Measurements from ENCODE around the gene CLDN10. TPM values are rescaled to one million over a fixed set of nuclear protein-coding genes. Genes with fewer than 3 reads are reported as not detected.
A peak's percentile ranks its signal among the peaks of the same experiment; 100 is the strongest.

CLDN10 gene
- total RNA-seq, 4 donors from 2014 or later, result not detected

GRCh38 chr13:95623141-95623540 is 70.6 kb downstream of the CLDN10 start:
- DNase-seq, result no peak
- Histone ChIP-seq H3K9me3 (peaks cover 0 to 4% of the 10 kb centered on the region in 2 donors), H3K4me1 (peaks cover 0 to 18% (median 6%) of the 10 kb centered on the region in 4 donors), H3K27me3 (no peaks in the 10 kb centered on the region), H3K36me3 (no peaks in the 10 kb centered on the region), H3K4me3 (no peak overlapping the region), H3K27ac (no peak overlapping the region)
- TF ChIP-seq CTCF (IDR thresholded peaks at IDR 0.05) (no peak), EP300 (IDR thresholded peaks at IDR 0.05; ENCODE audit: low read depth) (no peak), POLR2AphosphoS5 (IDR thresholded peaks at IDR 0.05) (no peak), POLR2A (IDR thresholded peaks at IDR 0.05) (no peak)
- in situ Hi-C loops (cut with MboI; ENCODE audit: low pct_ligation_motif_present in 1 of 4, low pct_unique_long_range_greater_than_20kb in 1 of 4, low sequenced_read_pairs in 3 of 4), result loop anchor here in 2 of 4 donors (10.0 to 25.0 kb wide), 2 partner anchors 212 to 214 kb away; no protein-coding TSS in a partner anchor
- WGBS, 2 donors (ENCODE audit: low coverage in 1 of 2), result 26 to 37% methylated on average over 5 of the region's 5 CpGs
- intact Hi-C loops (cut with DNase I; ENCODE audit: low total_unique reads), result no loop called here

- DNase-seq, result no peak
- Histone ChIP-seq H3K9me3 (peaks cover 0 to 4% of the 10 kb centered on the region in 2 donors), H3K36me3 (no peaks in the 10 kb centered on the region), H3K27ac (no peak overlapping the region), H3K27me3 (no peaks in the 10 kb centered on the region), H3K4me1 (peaks cover 0 to 18% (median 6%) of the 10 kb centered on the region in 4 donors), H3K4me3 (no peak overlapping the region)
- in situ Hi-C loops (cut with MboI; ENCODE audit: low pct_ligation_motif_present in 1 of 4, low pct_unique_long_range_greater_than_20kb in 1 of 4, low sequenced_read_pairs in 3 of 4) (loop anchor here in 2 of 4 donors (10.0 to 25.0 kb wide), 2 partner anchors 211 to 213 kb away; no protein-coding TSS in a partner anchor), intact Hi-C loops (cut with DNase I; ENCODE audit: low total_unique reads) (loop anchor here (2.0 kb wide), 1 partner anchor 211 kb away; no protein-coding TSS in a partner anchor)
- TF ChIP-seq EP300 (IDR thresholded peaks at IDR 0.05; ENCODE audit: low read depth) (no peak), CTCF (IDR thresholded peaks at IDR 0.05) (peak; percentile 51 to 64 (median 61))
- WGBS, 2 donors (ENCODE audit: low coverage in 1 of 2), result 8 to 12% methylated on average over 5 of the region's 5 CpGs
Observed at GRCh38 chr13:95624020-95624419, 71.5 kb downstream of the CLDN10 start.

GRCh38 chr13:95626768-95627167 is 74.2 kb downstream of the CLDN10 start:
- TF ChIP-seq POLR2A (IDR thresholded peaks at IDR 0.05) (no peak), EP300 (IDR thresholded peaks at IDR 0.05; ENCODE audit: low read depth) (no peak), CTCF (IDR thresholded peaks at IDR 0.05) (no peak), POLR2AphosphoS5 (IDR thresholded peaks at IDR 0.05) (no peak)
- H3K4me1 ChIP-seq, result peaks cover 0 to 5% (median 0%) of the 10 kb centered on the region in 4 donors
- intact Hi-C loops (cut with DNase I; ENCODE audit: low total_unique reads) (no loop called here), in situ Hi-C loops (cut with MboI; ENCODE audit: low pct_ligation_motif_present in 1 of 4, low pct_unique_long_range_greater_than_20kb in 1 of 4, low sequenced_read_pairs in 3 of 4) (loop anchor here in 1 of 4 donors (10.0 kb wide), 1 partner anchor 208 kb away; no protein-coding TSS in a partner anchor)
- no peak overlapping the region for H3K27ac ChIP-seq
- H3K27me3 ChIP-seq, result no peaks in the 10 kb centered on the region
- no peaks in the 10 kb centered on the region for H3K36me3 ChIP-seq
- DNase-seq, result no peak
- no peak overlapping the region for H3K4me3 ChIP-seq
- H3K9me3 ChIP-seq, result peaks cover 0 to 4% of the 10 kb centered on the region in 2 donors

- H3K36me3 ChIP-seq, result no peaks in the 10 kb centered on the region
- WGBS, 2 donors (ENCODE audit: low coverage in 1 of 2), result 83 to 91% methylated on average over 1 of the region's 1 CpG
- intact Hi-C loops (cut with DNase I; ENCODE audit: low total_unique reads), result no loop called here
- no peaks in the 10 kb centered on the region for H3K4me1 ChIP-seq
- H3K27ac ChIP-seq, result no peak overlapping the region
- in situ Hi-C loops (cut with MboI; ENCODE audit: low pct_ligation_motif_present in 1 of 4, low pct_unique_long_range_greater_than_20kb in 1 of 4, low sequenced_read_pairs in 3 of 4), result loop anchor here in 1 of 4 donors (10.0 kb wide), 1 partner anchor 207 kb away; no protein-coding TSS in a partner anchor
- no peak for TF ChIP-seq CTCF (IDR thresholded peaks at IDR 0.05)
- TF ChIP-seq POLR2A (IDR thresholded peaks at IDR 0.05), result no peak
- TF ChIP-seq EP300 (IDR thresholded peaks at IDR 0.05; ENCODE audit: low read depth), result no peak
- no peak for TF ChIP-seq POLR2AphosphoS5 (IDR thresholded peaks at IDR 0.05)
- H3K27me3 ChIP-seq, result no peaks in the 10 kb centered on the region
- H3K4me3 ChIP-seq, result no peak overlapping the region
- no peak for DNase-seq
- peaks cover 0 to 4% of the 10 kb centered on the region in 2 donors for H3K9me3 ChIP-seq
Observed at GRCh38 chr13:95627590-95627989, 75.1 kb downstream of the CLDN10 start.

Measured in transverse colon (tissue), 4 donors.